Stimulated activated CD8-positive, alpha-beta memory T cell treated with anti-CD3 and anti-CD28 coated beads, Interleukin-15, amount 100 ng/mL, for 1 hour (primary cell): ENCODE data around the gene USH1C.

Experiments
- DNase-seq: peaks from one replicate; pipeline ENCODE4 v3.0.0-alpha.2; 2020; ENCODE audit warnings: low read depth

The USH1C gene

GRCh38 chr11:17468122-17468521, 76.1 kb downstream of the USH1C start:
- no peak for DNase-seq

GRCh38 chr11:17463546-17464174, 80.6 kb downstream of the USH1C start:
- DNase-seq: no peak

GRCh38 chr11:17462940-17463339, 81.3 kb downstream of the USH1C start:
- no peak for DNase-seq

GRCh38 chr11:17460406-17460805, 83.8 kb downstream of the USH1C start:
- DNase-seq: no peak

GRCh38 chr11:17459236-17459896, 84.8 kb downstream of the USH1C start:
- no peak for DNase-seq

GRCh38 chr11:17458268-17458667, 85.9 kb downstream of the USH1C start:
- no peak for DNase-seq

- DNase-seq: no peak
Measured at GRCh38 chr11:17457396-17458173, 86.6 kb downstream of the USH1C start.

- DNase-seq: no peak
Measured at GRCh38 chr11:17452668-17453067, 91.5 kb downstream of the USH1C start.

- DNase-seq: no peak
Measured at GRCh38 chr11:17449158-17449557, 95.1 kb downstream of the USH1C start.

GRCh38 chr11:17446482-17446881, 97.7 kb downstream of the USH1C start:
- no peak for DNase-seq

GRCh38 chr11:17445240-17445795, 98.9 kb downstream of the USH1C start:
- DNase-seq: no peak

- DNase-seq: no peak
Measured at GRCh38 chr11:17443926-17444690, 100.1 kb downstream of the USH1C start.
